ENCODE results near the gene LAMA5.
A peak's percentile ranks its signal among the peaks of the same experiment; 100 is the strongest.

The LAMA5 gene, protein sequence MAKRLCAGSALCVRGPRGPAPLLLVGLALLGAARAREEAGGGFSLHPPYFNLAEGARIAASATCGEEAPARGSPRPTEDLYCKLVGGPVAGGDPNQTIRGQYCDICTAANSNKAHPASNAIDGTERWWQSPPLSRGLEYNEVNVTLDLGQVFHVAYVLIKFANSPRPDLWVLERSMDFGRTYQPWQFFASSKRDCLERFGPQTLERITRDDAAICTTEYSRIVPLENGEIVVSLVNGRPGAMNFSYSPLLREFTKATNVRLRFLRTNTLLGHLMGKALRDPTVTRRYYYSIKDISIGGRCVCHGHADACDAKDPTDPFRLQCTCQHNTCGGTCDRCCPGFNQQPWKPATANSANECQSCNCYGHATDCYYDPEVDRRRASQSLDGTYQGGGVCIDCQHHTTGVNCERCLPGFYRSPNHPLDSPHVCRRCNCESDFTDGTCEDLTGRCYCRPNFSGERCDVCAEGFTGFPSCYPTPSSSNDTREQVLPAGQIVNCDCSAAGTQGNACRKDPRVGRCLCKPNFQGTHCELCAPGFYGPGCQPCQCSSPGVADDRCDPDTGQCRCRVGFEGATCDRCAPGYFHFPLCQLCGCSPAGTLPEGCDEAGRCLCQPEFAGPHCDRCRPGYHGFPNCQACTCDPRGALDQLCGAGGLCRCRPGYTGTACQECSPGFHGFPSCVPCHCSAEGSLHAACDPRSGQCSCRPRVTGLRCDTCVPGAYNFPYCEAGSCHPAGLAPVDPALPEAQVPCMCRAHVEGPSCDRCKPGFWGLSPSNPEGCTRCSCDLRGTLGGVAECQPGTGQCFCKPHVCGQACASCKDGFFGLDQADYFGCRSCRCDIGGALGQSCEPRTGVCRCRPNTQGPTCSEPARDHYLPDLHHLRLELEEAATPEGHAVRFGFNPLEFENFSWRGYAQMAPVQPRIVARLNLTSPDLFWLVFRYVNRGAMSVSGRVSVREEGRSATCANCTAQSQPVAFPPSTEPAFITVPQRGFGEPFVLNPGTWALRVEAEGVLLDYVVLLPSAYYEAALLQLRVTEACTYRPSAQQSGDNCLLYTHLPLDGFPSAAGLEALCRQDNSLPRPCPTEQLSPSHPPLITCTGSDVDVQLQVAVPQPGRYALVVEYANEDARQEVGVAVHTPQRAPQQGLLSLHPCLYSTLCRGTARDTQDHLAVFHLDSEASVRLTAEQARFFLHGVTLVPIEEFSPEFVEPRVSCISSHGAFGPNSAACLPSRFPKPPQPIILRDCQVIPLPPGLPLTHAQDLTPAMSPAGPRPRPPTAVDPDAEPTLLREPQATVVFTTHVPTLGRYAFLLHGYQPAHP (N-terminal part only)

GRCh38 chr20:62367136-62367632 is at the start of gene LAMA5:
TSS of gene LAMA5 (minus strand) at chr20:62367312. CDS start at chr20:62367245, 67 bp downstream.
- DNase-seq = no peak

DNA sequence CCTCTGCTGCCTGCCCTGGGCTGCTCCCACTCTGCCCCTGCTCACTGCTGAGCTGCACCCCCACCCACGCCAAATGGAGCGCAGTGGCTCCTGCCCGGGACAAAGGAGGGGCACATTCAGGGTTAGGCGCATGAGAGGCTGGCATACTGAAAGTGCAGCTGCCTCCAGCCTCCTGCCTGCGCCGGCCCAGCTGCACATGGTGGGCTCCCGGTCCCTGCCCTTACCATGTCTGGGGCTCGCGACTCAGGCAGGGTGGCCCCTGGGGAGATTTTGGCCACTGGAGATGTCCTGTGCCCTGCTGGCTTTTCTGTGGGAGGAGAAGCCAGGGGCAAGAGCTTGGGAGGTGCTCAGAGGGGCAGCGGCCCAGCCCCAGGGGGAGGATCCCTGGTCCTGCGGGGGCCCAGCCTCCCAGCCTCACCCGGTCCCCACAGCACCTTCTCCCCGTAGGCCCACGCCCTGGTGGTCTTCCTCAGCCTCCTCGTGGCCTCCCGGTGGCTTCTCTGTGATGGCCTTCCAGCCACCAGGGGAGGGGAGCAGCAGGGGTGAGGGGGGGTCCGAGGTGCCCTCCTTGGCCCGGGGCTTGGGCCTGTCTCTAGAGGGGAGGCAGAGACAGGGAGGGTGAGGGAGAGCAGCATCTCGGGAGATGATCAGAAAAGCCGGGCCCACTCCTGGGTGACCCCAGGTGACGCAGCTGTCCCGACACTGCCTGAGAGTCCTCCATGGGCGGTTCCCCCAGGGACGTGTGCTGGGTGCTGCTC is 48.4 kb upstream of the LAMA5 start:
- no peak for DNase-seq

- no peak for DNase-seq
These were observed 46.9 kb upstream of the LAMA5 start for GRCh38 chr20:62413896-62414481.

- DNase-seq = no peak
These were observed 46.0 kb upstream of the LAMA5 start for GRCh38 chr20:62413025-62413570.

GRCh38 chr20:62412194-62413024 is 45.3 kb upstream of the LAMA5 start:
- DNase-seq = no peak

GRCh38 chr20:62411479-62412193 is 44.5 kb upstream of the LAMA5 start:
- no peak for DNase-seq

GRCh38 chr20:62410746-62411478 is 43.8 kb upstream of the LAMA5 start:
- no peak for DNase-seq

- no peak for DNase-seq
These were observed 43.0 kb upstream of the LAMA5 start for GRCh38 chr20:62409931-62410745.

DNA sequence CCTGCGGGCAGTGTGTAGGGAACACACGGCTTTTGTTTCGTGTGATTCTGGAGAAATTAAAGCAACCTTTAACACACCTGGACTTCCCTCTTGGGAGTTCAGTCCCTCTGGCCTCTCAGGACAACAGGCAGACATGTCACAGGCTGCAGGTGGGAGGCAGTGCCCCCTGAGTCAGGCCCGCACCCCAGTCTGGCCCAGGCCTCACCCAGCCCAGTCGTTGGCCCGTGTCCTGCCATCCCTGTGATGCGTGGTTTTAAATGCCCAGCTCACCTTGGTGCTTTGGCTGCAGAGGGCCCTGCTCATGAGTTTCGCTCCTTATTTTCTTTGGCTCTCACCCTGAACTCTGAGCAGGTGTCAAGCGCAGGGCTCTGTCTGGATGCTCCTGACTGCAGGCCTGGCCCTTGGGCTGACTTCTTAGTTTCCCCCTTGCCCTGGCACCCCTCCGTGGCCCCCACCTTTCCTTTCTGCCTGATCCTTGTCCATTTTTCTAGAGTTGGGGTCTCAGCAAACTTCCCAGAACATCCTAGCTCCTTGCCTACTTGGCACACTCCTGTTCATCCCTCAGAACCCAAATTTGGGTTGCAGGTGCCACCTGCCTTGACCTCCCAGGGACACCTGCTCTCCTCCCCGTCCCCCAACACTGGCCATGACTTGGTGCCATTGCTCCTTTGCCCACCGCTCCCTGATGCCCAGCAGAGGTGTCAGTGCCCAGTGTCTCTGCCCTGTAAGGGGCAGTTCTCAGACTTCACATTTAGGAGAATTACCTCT is 42.2 kb upstream of the LAMA5 start:
- DNase-seq = no peak

- no peak for DNase-seq
These were observed 41.5 kb upstream of the LAMA5 start for GRCh38 chr20:62408640-62409039.

DNA sequence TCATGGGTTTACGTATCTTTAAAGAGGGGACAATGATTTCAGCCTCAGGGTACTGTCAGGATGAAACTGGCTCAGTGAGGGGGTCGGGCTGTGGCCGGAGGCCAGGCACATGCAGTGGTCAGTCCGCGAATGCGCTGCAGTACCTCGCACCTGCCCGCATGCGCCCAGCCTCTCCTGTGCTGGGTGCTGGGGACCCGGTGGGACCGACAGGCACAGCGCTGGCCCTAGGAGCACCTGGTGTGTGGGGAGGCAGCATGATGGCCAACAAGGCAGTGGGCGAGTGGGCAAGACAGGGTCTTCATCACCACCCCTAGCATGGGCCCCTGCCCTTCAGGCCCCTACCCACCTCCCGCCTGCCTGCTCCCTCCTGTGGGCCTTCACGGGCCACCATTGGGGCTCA is 40.9 kb upstream of the LAMA5 start:
- DNase-seq = no peak

- DNase-seq = peak; percentile 84
These were observed 40.3 kb upstream of the LAMA5 start, which contains the start of gene CABLES2 for GRCh38 chr20:62407221-62407992. TSS of gene CABLES2 (minus strand) at chr20:62407285. CDS start at chr20:62407276, 9 bp downstream.

DNA sequence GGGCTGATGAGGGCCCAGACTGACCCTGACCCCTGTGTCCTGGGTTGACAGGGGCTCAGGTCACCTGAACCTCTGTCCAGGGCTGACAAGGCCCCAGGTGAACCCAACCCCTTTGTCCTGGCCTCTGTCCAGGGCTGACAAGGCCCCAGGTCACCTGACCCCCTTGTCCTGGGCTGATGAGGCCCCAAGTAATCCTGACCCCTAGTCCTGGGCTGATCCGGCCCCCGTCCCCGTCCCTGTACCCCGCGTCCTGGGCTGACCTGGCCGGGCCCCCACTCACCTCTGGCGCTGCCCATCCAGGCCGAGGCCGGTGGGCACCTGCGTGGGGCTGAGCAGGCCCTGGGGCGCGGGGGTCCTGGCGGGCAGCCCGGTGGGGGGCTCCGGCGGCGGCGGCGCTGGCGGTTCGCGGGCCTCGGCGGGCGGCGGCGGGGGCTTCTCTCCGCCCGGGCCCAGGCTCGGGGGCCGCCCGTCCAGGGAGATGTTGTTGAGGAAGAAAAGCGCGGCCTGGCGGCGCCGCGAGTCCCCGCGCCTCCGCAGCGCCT is 39.6 kb upstream of the LAMA5 start:
- no peak for DNase-seq

DNA sequence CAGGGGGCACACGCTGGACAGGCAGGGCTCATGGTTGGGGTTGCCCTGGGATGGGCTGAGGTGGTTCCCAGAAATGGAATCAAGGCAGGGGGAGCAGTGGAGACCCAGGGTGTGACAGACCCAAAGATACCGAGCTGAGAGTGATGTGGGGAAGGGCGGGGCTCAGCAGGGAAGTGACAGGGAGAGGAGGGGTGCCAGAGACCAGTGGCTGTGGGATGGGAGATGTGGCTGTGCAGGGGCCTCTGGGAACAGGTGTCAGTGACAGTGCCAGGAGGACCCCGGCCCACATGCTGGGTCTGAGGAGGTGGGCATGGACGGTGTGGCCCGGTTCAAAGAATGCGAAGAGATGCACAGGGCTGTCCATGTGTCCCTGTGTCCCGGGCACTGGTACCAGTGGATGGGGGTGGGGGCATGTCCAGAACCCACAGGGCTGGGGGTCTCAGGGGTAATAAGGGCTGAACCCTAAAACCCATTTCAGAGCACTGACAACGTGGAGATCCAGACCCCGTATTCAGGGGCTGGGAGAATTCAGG is 38.9 kb upstream of the LAMA5 start:
- DNase-seq = no peak

DNA sequence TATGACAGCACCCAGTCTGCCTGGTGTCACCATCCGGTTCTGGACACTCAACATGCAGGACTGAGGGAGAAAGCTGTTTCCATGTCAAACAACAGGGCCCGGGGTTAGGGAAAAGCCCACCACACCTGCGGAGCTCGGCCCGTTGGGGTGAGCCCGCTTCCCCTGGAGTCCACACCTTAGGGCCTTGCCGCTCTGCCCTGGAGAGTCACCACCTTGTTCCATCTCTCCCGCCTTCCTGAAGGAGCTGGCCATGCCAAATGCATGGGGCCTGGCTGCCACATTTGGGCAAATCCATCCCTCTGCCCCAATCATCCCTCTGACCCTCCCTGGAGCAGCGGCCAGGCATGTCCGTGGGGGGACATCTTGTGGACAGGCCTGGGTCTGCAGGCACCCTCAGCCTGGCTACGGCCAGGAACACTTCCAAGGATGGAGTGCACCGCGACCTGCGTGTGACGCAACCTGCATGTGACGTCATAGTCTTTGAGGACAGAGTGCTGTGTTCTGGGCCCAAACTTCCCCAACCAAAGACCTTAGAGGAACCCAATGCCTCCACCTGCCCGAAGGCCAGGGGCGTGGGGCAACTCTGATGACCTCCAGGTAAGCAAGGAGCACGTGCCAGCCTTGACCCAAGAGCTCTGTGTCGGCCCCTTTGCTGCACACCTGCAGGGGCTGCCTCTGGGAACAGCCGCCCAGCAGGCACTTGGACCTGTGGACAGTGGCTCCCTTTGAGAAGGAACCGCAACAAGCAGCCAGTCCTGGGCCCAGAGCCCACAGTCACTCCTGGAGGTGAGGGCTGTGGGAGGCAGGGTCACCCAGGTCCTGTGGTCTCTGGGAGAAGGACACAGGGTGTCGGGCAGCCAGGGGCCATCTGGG is 38.2 kb upstream of the LAMA5 start:
- DNase-seq = no peak

Data from NK-92 treated with Interleukin-12 subunit alpha and Interleukin-12 subunit beta, amount 100 ng/mL, for 24 hours (cell line).